Measurements from ENCODE around the gene LCE3B. TPM values are rescaled to one million over a fixed set of nuclear protein-coding genes. Genes with fewer than 3 reads are reported as not detected.
A peak's percentile ranks its signal among the peaks of the same experiment; 100 is the strongest.

LCE3B gene
- total RNA-seq, 1 donor from 2014 or later = not detected

- TF ChIP-seq, protein P1, sequence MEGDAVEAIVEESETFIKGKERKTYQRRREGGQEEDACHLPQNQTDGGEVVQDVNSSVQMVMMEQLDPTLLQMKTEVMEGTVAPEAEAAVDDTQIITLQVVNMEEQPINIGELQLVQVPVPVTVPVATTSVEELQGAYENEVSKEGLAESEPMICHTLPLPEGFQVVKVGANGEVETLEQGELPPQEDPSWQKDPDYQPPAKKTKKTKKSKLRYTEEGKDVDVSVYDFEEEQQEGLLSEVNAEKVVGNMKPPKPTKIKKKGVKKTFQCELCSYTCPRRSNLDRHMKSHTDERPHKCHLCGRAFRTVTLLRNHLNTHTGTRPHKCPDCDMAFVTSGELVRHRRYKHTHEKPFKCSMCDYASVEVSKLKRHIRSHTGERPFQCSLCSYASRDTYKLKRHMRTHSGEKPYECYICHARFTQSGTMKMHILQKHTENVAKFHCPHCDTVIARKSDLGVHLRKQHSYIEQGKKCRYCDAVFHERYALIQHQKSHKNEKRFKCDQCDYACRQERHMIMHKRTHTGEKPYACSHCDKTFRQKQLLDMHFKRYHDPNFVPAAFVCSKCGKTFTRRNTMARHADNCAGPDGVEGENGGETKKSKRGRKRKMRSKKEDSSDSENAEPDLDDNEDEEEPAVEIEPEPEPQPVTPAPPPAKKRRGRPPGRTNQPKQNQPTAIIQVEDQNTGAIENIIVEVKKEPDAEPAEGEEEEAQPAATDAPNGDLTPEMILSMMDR (IDR thresholded peaks at IDR 0.05) = no peak
- H3K27me3 Mint-ChIP-seq (ENCODE audit: low read depth) = no peaks in the 10 kb centered on the region
- no peak overlapping the region for H3K27ac Mint-ChIP-seq (ENCODE audit: unreplicated experiment)
- H3K9me3 Mint-ChIP-seq (ENCODE audit: low read depth) = peaks cover 31% of the 10 kb centered on the region
- H3K4me1 Mint-ChIP-seq (ENCODE audit: low read depth) = no peaks in the 10 kb centered on the region
- DNase-seq (ENCODE audit: low spot score) = no peak
- no peaks in the 10 kb centered on the region for H3K36me3 Mint-ChIP-seq (ENCODE audit: low read depth)
- H3K4me3 Mint-ChIP-seq (ENCODE audit: unreplicated experiment) = no peak overlapping the region
These were observed 26.7 kb downstream of the LCE3B start for GRCh38 chr1:152640351-152640750.

DNA sequence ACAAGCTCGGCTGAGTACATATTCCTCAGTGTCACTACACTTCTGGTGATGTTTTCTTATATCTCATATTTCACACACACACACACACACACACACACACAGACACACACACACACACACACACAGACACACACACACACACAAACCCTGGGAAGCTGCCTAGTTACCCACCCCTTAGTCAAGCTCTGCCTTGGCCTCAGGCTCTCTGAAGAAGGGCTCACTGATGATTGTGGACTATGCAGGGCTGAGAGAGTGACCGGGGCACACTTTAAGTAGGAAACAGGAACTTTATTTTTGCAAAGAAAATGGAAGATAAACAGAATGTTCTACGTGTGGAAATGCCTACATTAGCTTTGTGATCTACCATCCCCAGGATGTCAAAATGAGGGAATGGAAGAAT, 30.3 kb downstream of the LCE3B start:
- H3K36me3 Mint-ChIP-seq (ENCODE audit: low read depth) = no peaks in the 10 kb centered on the region
- no peaks in the 10 kb centered on the region for H3K4me1 Mint-ChIP-seq (ENCODE audit: low read depth)
- no peak for DNase-seq (ENCODE audit: low spot score)
- H3K9me3 Mint-ChIP-seq (ENCODE audit: low read depth) = peaks cover 24% of the 10 kb centered on the region
- no peaks in the 10 kb centered on the region for H3K27me3 Mint-ChIP-seq (ENCODE audit: low read depth)
- TF ChIP-seq, protein P1 (IDR thresholded peaks at IDR 0.05) = no peak
- H3K27ac Mint-ChIP-seq (ENCODE audit: unreplicated experiment) = no peak overlapping the region
- no peak overlapping the region for H3K4me3 Mint-ChIP-seq (ENCODE audit: unreplicated experiment)

GRCh38 chr1:152645146-152645545, 31.5 kb downstream of the LCE3B start:
- H3K4me1 Mint-ChIP-seq (ENCODE audit: low read depth) = no peaks in the 10 kb centered on the region
- H3K9me3 Mint-ChIP-seq (ENCODE audit: low read depth) = peaks cover 17% of the 10 kb centered on the region

DNA sequence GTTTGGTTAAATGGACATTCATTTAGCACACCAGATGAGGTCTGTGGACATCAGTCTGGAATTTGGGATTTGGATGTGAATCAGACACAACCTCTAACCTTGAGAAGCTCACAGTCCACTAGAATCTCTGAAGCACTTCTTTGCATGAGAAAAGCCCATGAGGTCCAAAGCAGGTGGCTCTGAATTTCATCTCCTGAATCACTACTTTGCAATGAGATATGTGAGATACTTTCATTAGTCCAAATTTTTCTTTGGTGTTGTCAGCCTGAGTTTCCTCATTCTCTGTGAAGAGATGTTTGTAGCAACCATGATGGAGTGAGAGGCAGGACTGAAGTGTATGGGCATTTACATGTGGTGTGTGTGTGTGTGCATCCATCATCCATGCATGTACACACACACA, 33.0 kb downstream of the LCE3B start:
- no peaks in the 10 kb centered on the region for H3K27me3 Mint-ChIP-seq (ENCODE audit: low read depth)
- H3K9me3 Mint-ChIP-seq (ENCODE audit: low read depth) = peaks cover 13% of the 10 kb centered on the region
- TF ChIP-seq, protein P1 (IDR thresholded peaks at IDR 0.05) = no peak
- no peak overlapping the region for H3K4me3 Mint-ChIP-seq (ENCODE audit: unreplicated experiment)
- H3K4me1 Mint-ChIP-seq (ENCODE audit: low read depth) = no peaks in the 10 kb centered on the region
- H3K27ac Mint-ChIP-seq (ENCODE audit: unreplicated experiment) = no peak overlapping the region
- DNase-seq (ENCODE audit: low spot score) = no peak
- no peaks in the 10 kb centered on the region for H3K36me3 Mint-ChIP-seq (ENCODE audit: low read depth)

More at GRCh38 chr1:152645146-152645545, 31.5 kb downstream of the LCE3B start:
- Mint-ChIP-seq H3K27ac (ENCODE audit: unreplicated experiment) (no peak overlapping the region), H3K36me3 (ENCODE audit: low read depth) (no peaks in the 10 kb centered on the region), H3K27me3 (ENCODE audit: low read depth) (no peaks in the 10 kb centered on the region), H3K4me3 (ENCODE audit: unreplicated experiment) (no peak overlapping the region)
- DNase-seq (ENCODE audit: low spot score) = no peak
- TF ChIP-seq, protein P1 (IDR thresholded peaks at IDR 0.05) = no peak

- no peaks in the 10 kb centered on the region for H3K36me3 Mint-ChIP-seq (ENCODE audit: low read depth)
- H3K4me3 Mint-ChIP-seq (ENCODE audit: unreplicated experiment) = no peak overlapping the region
- no peak overlapping the region for H3K27ac Mint-ChIP-seq (ENCODE audit: unreplicated experiment)
- no peaks in the 10 kb centered on the region for H3K27me3 Mint-ChIP-seq (ENCODE audit: low read depth)
- no peaks in the 10 kb centered on the region for H3K9me3 Mint-ChIP-seq (ENCODE audit: low read depth)
- DNase-seq (ENCODE audit: low spot score) = no peak
- H3K4me1 Mint-ChIP-seq (ENCODE audit: low read depth) = no peaks in the 10 kb centered on the region
- TF ChIP-seq, protein P1 (IDR thresholded peaks at IDR 0.05) = peak; percentile 66
These were observed 40.5 kb downstream of the LCE3B start for GRCh38 chr1:152654110-152654509.
